Stimulated activated CD8-positive, alpha-beta memory T cell treated with anti-CD3 and anti-CD28 coated beads, Interleukin-4, amount 100 ng/mL, for 4 hours (primary cell): ENCODE measurements around the gene GRIK4.
"Not testable (repeated sequence)": the region's sequence is repeated elsewhere in the genome, so short reads cannot be mapped to it uniquely, and the experiment has no call there.

Experiments used
- DNase-seq, 2 donors: peaks; one replicate each; pipeline ENCODE4 v3.0.0-alpha.2; 2020; ENCODE audit warnings: low read depth in 2 of 2, low spot score in 1 of 2

Gene GRIK4

GRCh38 chr11:121029813-121030445 is 518.4 kb downstream of the GRIK4 start:
- DNase-seq = no peak

GRCh38 chr11:121031167-121031566 is 519.6 kb downstream of the GRIK4 start:
- DNase-seq = no peak

DNA sequence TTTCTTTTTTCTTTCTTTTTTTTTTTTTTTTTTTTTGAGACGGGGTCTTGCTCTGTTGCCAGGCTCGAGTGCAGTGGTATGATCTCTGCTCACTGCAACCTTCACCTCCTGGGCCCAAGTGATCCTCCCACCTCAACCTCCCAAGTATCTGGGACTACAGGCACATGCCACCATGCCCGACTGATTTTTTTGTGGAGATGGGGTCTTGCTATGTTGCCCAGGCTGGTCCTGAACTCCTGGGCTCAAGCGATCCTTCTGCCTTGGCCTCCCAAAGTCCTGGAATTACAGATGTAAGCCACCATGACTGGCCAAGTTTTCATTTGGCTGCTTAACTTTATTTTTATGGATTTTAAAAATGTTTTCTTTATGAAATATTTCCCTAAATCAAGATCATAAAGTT is 520.1 kb downstream of the GRIK4 start:
- not testable (repeated sequence) for DNase-seq

DNA sequence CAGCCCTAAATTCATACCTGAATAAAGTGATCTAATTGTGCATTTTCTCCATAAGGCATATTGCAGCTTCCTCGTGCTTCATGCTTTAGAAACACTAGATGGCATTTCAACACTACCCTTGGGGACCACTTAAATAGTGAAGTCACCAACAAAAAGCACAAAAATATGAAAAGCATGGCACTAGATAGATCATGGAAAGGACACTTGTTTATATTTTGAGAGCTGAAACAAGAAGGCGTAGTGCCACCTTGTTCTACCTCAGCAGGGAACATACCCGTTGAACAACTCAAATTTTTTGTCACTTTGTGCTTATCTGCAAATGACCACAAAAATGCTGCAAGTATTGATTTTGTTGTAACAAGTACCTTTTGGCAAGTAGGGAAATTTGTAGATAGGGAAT is 521.0 kb downstream of the GRIK4 start:
- no peak for DNase-seq

GRCh38 chr11:121033635-121034034 is 522.1 kb downstream of the GRIK4 start:
- DNase-seq = no peak

GRCh38 chr11:121035169-121035755 is 523.7 kb downstream of the GRIK4 start:
- DNase-seq = no peak

GRCh38 chr11:121035780-121036179 is 524.2 kb downstream of the GRIK4 start:
- DNase-seq = no peak

GRCh38 chr11:121037016-121037415 is 525.5 kb downstream of the GRIK4 start:
- no peak for DNase-seq
